ENCODE measurements around the gene KIF1A.

Gene KIF1A

DNA sequence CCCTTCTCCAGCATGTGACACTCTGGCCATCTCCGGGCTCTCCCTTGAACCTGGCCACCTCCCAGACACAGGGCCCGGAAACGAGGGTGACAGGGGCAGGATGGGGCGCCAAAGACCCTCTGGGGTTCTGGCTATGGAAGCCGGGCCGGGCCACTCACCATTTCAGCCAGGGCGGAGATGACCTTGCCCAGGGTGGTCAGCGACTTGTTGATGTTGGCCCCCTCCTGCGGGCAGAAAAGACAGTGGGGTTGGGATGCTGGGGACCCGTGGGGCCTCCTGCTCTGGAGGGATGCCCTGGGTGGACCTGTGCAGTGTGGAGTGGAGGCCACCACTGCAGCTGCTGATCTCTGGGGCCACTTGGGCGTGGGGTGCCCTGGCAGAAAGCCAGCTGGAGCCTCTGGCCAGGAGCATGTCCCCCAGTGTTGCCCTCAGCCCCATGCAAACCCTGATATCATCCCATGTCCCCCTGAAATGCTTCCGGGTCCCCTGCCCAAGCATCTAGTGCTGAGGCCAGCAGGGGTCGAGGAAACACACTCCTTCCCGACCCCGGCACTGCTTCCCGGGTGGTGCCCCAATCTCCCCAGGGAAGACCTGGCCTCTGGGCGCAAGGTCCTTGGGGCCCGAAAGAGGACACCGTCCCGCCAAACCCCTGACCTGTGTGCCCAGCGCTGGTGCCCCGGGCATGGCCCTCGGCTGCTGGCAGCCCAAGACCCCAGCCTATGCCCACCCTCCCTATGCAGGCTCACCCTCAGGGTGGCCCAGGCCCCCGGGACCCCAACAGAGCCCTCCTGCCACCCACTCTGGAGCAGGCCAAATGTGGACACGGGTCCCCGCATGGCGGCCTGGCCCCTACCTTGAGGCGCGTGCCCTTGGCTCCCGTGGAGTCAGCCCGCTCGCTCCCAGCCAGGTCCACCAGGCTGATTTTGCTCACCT is 36.9 kb downstream of the KIF1A start:
- H3K27ac ChIP-seq (replicated peaks), result no peak overlapping the region
- TF ChIP-seq, protein P1, sequence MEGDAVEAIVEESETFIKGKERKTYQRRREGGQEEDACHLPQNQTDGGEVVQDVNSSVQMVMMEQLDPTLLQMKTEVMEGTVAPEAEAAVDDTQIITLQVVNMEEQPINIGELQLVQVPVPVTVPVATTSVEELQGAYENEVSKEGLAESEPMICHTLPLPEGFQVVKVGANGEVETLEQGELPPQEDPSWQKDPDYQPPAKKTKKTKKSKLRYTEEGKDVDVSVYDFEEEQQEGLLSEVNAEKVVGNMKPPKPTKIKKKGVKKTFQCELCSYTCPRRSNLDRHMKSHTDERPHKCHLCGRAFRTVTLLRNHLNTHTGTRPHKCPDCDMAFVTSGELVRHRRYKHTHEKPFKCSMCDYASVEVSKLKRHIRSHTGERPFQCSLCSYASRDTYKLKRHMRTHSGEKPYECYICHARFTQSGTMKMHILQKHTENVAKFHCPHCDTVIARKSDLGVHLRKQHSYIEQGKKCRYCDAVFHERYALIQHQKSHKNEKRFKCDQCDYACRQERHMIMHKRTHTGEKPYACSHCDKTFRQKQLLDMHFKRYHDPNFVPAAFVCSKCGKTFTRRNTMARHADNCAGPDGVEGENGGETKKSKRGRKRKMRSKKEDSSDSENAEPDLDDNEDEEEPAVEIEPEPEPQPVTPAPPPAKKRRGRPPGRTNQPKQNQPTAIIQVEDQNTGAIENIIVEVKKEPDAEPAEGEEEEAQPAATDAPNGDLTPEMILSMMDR (IDR thresholded peaks at IDR 0.05; ENCODE audit: insufficient read depth, low read length), result no peak
- TF ChIP-seq, protein P2, sequence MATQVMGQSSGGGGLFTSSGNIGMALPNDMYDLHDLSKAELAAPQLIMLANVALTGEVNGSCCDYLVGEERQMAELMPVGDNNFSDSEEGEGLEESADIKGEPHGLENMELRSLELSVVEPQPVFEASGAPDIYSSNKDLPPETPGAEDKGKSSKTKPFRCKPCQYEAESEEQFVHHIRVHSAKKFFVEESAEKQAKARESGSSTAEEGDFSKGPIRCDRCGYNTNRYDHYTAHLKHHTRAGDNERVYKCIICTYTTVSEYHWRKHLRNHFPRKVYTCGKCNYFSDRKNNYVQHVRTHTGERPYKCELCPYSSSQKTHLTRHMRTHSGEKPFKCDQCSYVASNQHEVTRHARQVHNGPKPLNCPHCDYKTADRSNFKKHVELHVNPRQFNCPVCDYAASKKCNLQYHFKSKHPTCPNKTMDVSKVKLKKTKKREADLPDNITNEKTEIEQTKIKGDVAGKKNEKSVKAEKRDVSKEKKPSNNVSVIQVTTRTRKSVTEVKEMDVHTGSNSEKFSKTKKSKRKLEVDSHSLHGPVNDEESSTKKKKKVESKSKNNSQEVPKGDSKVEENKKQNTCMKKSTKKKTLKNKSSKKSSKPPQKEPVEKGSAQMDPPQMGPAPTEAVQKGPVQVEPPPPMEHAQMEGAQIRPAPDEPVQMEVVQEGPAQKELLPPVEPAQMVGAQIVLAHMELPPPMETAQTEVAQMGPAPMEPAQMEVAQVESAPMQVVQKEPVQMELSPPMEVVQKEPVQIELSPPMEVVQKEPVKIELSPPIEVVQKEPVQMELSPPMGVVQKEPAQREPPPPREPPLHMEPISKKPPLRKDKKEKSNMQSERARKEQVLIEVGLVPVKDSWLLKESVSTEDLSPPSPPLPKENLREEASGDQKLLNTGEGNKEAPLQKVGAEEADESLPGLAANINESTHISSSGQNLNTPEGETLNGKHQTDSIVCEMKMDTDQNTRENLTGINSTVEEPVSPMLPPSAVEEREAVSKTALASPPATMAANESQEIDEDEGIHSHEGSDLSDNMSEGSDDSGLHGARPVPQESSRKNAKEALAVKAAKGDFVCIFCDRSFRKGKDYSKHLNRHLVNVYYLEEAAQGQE (IDR thresholded peaks at IDR 0.05; ENCODE audit: insufficient replicate concordance, low read depth), result no peak
- TF ChIP-seq POLR2AphosphoS5 (IDR thresholded peaks at IDR 0.05; ENCODE audit: low read depth) (no peak), SPI1 (IDR thresholded peaks at IDR 0.05; ENCODE audit: borderline replicate concordance, low read depth) (no peak), GABPA (IDR thresholded peaks at IDR 0.05; ENCODE audit: low read depth) (no peak)
- no peaks in the 10 kb centered on the region for H3K27me3 ChIP-seq (ENCODE audit: insufficient read depth, poor library complexity, severe bottlenecking)
- no peak overlapping the region for H3K4me3 ChIP-seq (replicated peaks; ENCODE audit: insufficient read depth, low read length)
- DNase-seq (ENCODE audit: low read depth in 1 of 2, low spot score in 1 of 2), result no peak

DNA sequence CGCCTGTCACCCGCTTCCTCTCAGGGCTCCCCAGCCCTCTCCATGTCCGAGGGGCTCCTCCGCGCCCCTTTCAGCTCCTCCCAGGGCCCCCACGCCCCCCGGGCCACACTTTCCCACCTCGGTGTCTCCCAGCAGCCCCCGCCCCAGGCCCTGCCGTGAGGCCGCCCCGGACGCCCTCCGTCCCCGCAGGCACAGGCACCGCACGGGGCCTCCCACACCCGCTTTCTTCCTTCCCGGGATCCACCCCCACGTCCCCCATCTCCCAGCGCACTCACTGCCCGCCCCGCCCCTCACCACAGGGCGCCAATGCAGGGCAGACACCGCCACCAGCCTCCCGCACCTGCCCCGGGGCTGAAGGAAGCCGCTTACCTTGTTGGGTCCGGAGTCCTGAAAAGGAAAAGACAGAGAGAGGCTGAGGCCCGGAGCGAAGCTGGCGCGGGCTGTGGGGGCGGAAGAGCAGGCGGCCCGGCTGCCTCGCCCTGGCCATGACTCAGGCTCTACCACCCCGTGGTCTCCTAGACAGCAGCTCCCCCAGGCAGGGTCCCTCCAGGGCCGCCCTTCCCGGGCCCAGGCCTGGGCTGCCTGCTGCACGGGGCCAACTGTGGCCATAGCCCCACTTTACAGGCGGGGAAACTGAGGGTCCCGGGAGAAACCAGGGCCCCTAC is 37.7 kb downstream of the KIF1A start:
- no peak for DNase-seq (ENCODE audit: low read depth in 1 of 2, low spot score in 1 of 2)
- TF ChIP-seq SPI1 (IDR thresholded peaks at IDR 0.05; ENCODE audit: borderline replicate concordance, low read depth) (no peak), GABPA (IDR thresholded peaks at IDR 0.05; ENCODE audit: low read depth) (no peak)
- no peaks in the 10 kb centered on the region for H3K27me3 ChIP-seq (ENCODE audit: insufficient read depth, poor library complexity, severe bottlenecking)
- no peak overlapping the region for H3K27ac ChIP-seq (replicated peaks)
- no peak overlapping the region for H3K4me3 ChIP-seq (replicated peaks; ENCODE audit: insufficient read depth, low read length)

DNA sequence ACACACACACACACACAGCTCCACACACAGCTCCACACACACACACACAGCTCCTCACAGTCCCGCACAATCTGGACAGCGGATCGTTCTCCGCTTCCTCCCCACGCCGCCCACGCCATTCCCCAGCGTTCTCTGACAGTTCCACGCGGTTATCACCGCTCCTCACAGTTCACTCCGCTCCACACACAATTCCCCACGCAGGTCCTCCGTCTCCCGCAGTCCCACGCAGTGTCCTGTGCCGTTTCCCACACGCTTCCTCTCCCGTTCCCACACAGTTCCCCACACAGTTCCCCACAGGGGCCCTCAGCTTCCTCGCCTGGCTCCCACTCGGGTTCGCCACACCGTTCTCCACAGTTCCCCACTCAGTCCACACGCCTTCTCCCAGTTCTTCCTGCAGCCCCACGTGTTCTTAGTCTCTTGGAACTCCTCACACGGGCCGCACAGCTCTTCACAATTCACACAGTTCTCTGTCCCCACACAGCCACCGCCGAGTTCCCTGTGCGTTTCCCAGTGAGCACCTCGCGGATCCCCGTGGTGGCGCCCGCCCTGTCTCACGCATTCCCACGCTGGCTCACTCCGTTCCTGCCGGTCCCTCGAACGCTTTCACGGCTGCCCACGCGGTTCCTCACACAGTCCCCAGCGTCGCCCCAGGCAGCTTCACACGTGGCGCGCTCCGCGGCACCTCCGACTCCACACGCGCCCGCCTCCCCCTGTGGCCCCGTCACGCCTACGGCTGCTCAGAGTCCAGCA is 38.4 kb downstream of the KIF1A start:
- TF ChIP-seq GABPA (IDR thresholded peaks at IDR 0.05; ENCODE audit: low read depth) (no peak), SPI1 (IDR thresholded peaks at IDR 0.05; ENCODE audit: borderline replicate concordance, low read depth) (no peak), POLR2AphosphoS5 (IDR thresholded peaks at IDR 0.05; ENCODE audit: low read depth) (no peak)
- TF ChIP-seq, protein P2 (IDR thresholded peaks at IDR 0.05; ENCODE audit: insufficient replicate concordance, low read depth), result no peak
- TF ChIP-seq, protein P1 (IDR thresholded peaks at IDR 0.05; ENCODE audit: insufficient read depth, low read length), result no peak

More for the DNA sequence above, 38.4 kb downstream of the KIF1A start:
- H3K27me3 ChIP-seq (ENCODE audit: insufficient read depth, poor library complexity, severe bottlenecking), result no peaks in the 10 kb centered on the region
- DNase-seq (ENCODE audit: low read depth in 1 of 2, low spot score in 1 of 2), result no peak
- no peak overlapping the region for H3K27ac ChIP-seq (replicated peaks)
- no peak overlapping the region for H3K4me3 ChIP-seq (replicated peaks; ENCODE audit: insufficient read depth, low read length)

Data from HL-60 (cell line).